Bronchial epithelial cell (primary cell): Measurements from ENCODE around the gene SMIM35. TPM values are rescaled to one million over a fixed set of nuclear protein-coding genes. Genes with fewer than 3 reads are reported as not detected.

Experiments
- DNase-seq: peaks from one replicate; pipeline ENCODE4 v3.0.0-alpha.2; 2010; ENCODE audit warnings: low read depth
- FAIRE-seq: peaks from 2 replicates; lab custom pipeline; 2011; peaks lifted over from hg19 to GRCh38; lab: Jason Lieb, UNC
- H3K27me3 ChIP-seq: 2 replicates; pipeline ENCODE4 v1.5.1; 2011; ENCODE audit warnings: low read length; ENCODE audit not compliant: control insufficient read depth, insufficient read depth
- H3K36me3 ChIP-seq: 2 replicates; pipeline ENCODE4 v1.5.1; 2011; ENCODE audit warnings: low read length; ENCODE audit not compliant: control insufficient read depth, insufficient read depth
- H3K4me3 ChIP-seq: 2 replicates; pipeline ENCODE4 v1.5.1; 2011; ENCODE audit warnings: mild to moderate bottlenecking, low read depth, low read length, control low read depth
- CTCF ChIP-seq: IDR thresholded peaks from 2 replicates; pipeline ENCODE4 v1.5.1; 2011; ENCODE audit warnings: mild to moderate bottlenecking, moderate library complexity, low read length, control low read depth, inconsistent platforms; ENCODE audit not compliant: insufficient read depth, severe bottlenecking
- total RNA-seq: library from RNA; depleted of rRNA; stranded (reverse); fragments of >200 nt; gene quantifications from 2 replicates; pipeline ENCODE4 v1.2.1, GENCODE V29; 2014

Gene SMIM35
- total RNA-seq, 1 donor from 2014 or later = not detected

- DNase-seq (no peak), FAIRE-seq (no peak)
- no peaks in the 10 kb centered on the region for H3K36me3 ChIP-seq
- TF ChIP-seq CTCF = no peak
- H3K4me3 ChIP-seq = no peak overlapping the region
- H3K27me3 ChIP-seq = no peaks in the 10 kb centered on the region
These were observed 117.4 kb downstream of the SMIM35 start for GRCh38 chr11:117969160-117969991.

- FAIRE-seq (no peak), DNase-seq (no peak)
- Histone ChIP-seq H3K36me3 (no peaks in the 10 kb centered on the region), H3K27me3 (no peaks in the 10 kb centered on the region), H3K4me3 (no peak overlapping the region)
- no peak for TF ChIP-seq CTCF
These were observed 119.9 kb downstream of the SMIM35 start for GRCh38 chr11:117966908-117967307.

- FAIRE-seq = no peak
- DNase-seq = no peak
- Histone ChIP-seq H3K4me3 (no peak overlapping the region), H3K27me3 (no peaks in the 10 kb centered on the region), H3K36me3 (no peaks in the 10 kb centered on the region)
- TF ChIP-seq CTCF = no peak
These were observed 123.9 kb downstream of the SMIM35 start for GRCh38 chr11:117962826-117963225.

- H3K36me3 ChIP-seq = no peaks in the 10 kb centered on the region
- peaks cover 3% of the 10 kb centered on the region for H3K27me3 ChIP-seq
- no peak for TF ChIP-seq CTCF
- FAIRE-seq (no peak), DNase-seq (no peak)
- H3K4me3 ChIP-seq = no peak overlapping the region
These were observed 124.9 kb downstream of the SMIM35 start for GRCh38 chr11:117961896-117962295.

- Histone ChIP-seq H3K27me3 (peaks cover 3% of the 10 kb centered on the region), H3K4me3 (no peak overlapping the region), H3K36me3 (no peaks in the 10 kb centered on the region)
- FAIRE-seq (no peak), DNase-seq (no peak)
- no peak for TF ChIP-seq CTCF
These were observed 126.4 kb downstream of the SMIM35 start for GRCh38 chr11:117960406-117960805.
